Stimulated activated CD8-positive, alpha-beta memory T cell treated with anti-CD3 and anti-CD28 coated beads, Interleukin-12 subunit alpha, Interleukin-12 subunit beta, amount 100 ng/mL, for 24 hours (primary cell): ENCODE results near the gene IRX3.

ENCODE experiments used
- DNase-seq: peaks from one replicate; pipeline ENCODE4 v3.0.0-alpha.2; 2020; ENCODE audit errors: extremely low read depth

IRX3 gene

GRCh38 chr16:54286366-54287130 is at the start of gene IRX3:
IRX3 (minus strand) TSS chr16:54286787; CDS start chr16:54286050, 737 bp downstream.
- no peak for DNase-seq

DNA sequence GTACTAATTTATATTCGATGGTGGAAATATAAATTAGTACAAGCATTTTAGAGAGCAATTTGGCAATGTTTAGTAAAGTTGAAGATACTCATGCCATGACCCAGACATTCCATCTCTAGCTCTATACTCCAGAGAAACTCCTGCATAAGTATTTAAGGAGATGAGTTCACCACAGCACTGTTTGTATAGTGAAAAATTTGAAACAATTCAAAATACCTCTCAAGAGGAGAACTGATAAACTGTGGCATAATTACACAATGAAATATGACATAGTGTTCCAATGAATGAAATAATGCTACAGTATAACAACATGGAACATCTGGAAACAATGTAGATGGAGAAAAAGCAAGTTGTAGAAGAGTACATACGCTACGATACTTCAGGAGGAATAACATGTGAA is 48.6 kb upstream of the IRX3 start:
- no peak for DNase-seq

- DNase-seq: no peak
Observed at GRCh38 chr16:54334208-54334607, 47.6 kb upstream of the IRX3 start.

GRCh38 chr16:54331241-54332002 is 44.8 kb upstream of the IRX3 start:
- DNase-seq: no peak

DNA sequence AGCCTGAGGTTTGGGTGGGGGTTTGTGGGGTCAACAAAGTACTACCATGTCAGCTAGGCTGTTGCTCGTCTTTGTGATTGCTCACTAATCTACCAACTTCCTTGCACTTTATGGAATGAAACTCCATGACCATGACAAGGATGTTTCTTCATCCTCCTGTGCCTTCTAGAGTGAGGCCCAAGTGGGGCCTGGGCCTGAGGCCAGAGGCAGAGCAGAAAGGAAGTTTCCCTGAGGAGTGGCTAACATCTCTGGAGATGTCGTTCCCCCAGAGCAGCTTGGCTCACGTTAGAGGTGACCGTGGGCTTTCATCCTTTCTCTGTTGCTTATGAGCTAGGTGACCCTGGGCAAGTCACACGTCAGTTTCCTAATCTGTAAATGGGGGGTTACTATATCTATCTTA is 41.0 kb upstream of the IRX3 start:
- DNase-seq: no peak

DNA sequence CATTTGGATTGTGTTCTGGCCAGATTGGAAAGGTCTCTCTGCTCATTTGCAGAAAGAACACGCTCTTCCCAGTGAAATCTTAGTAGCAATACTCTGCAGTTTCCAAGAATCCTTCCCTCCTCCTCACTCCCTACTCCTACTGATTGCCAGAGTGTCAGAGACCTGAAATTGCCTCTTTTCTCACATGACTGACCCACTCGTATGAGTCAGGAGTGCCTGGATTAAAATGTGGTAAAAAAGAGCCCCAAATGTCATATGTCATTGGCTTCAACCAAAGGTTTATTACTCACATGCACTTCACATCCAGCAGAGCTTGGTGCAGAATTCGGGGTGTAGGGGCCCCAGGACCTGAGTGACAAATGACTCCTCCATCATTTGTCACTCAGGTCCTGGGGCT is 39.7 kb upstream of the IRX3 start:
- DNase-seq: no peak

GRCh38 chr16:54325616-54326265 is 39.2 kb upstream of the IRX3 start:
- no peak for DNase-seq

- no peak for DNase-seq
Observed at GRCh38 chr16:54324716-54325115, 38.1 kb upstream of the IRX3 start.

GRCh38 chr16:54320697-54321340 is 34.2 kb upstream of the IRX3 start:
- no peak for DNase-seq

DNA sequence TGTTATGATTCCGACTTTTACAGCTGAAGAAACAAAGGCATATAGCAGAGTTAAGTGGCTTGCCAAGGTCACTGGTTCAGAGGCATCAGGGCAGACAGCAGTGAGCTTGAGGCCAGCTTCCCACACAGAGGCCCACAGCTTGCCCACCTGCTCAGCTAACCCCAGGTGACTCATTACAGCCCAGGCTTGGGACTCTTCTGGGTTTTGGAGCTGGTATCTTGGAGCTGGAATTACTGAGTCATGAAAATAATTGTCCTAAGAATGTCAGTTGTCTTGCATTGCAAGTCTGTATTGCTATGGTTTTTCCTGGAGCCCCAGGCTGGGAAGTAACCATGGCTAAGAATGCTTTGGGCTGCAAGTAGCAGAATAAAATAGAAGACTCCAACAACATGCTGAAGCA is 32.4 kb upstream of the IRX3 start:
- no peak for DNase-seq

DNA sequence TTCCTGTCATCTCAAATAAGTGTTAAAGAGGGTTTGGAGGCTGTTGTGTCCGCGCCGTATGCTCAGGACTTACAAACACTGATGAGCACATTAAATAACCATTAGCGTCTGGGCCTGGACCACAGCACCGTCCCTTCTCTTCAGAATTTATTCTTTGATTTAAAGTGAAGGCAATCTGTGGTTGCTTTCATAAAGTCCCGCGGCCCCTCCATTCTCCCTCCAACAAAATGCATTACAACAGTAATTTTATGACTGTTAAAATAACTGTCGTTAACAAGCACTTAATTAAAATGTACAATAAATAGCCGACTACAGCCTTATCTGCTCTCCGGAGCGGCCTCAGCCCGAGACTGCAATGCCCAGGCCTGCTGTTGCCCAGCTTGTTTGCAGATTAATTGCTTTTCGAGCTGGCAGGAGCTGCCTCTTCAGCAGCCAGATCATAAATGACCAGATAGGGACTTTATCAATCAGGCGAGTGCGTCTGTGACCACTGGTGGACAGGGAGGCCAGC is 30.6 kb upstream of the IRX3 start:
- no peak for DNase-seq

DNA sequence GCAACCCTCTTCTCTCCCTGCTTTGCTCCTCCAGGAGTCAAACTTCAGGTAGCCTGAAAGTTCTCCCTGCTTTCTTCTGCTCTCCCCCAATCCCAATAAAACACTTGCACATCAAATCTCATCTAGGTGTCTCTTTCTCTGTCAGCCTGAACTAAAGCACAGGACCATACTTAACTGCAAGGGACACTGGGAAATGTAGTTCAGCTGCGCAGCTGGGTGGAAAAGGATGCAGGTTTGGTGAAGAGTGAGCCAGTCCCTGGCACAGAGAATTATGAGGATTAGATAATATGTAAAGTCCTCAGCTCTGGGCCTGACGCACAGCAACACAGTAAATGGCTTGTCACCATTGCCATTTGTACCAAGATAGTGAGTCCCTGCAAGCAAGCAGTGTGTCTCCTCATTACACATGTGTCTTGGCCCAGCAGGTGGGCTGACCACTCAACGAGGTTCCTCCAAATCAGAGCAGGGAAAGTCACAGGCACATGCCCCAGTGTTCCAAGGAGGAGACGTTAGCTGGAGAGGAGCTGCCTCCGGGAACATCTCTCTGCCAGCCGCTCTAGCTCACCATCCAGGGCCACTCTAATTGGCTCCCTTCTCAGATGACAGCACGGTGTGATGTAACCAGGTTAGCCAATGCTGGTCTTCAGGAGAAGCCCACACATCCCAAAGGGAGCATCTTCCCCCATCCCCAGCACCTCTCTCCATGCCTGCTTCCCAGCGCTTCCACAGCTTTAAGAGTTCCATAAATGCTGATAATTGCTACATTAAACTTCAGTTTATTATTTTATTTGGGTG is 29.7 kb upstream of the IRX3 start:
- DNase-seq: no peak

DNA sequence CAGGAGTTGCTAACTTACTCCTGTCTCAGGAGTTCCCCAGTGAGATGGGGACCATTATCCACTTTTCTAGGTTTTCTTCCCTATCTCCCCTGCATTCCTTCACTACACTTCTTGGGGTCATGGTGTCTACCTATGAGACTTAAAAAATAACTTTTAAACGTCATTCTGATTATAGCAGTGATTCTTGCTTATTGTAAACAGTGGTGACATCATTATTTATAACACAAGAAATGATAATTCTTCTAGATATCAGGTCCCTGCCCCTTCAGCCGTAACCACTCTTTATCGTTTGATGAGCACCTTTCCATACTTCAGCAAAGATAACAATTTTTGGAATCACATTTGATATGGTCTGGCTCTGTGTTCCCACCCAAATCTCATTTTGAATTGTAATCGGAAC is 27.2 kb upstream of the IRX3 start:
- no peak for DNase-seq

DNA sequence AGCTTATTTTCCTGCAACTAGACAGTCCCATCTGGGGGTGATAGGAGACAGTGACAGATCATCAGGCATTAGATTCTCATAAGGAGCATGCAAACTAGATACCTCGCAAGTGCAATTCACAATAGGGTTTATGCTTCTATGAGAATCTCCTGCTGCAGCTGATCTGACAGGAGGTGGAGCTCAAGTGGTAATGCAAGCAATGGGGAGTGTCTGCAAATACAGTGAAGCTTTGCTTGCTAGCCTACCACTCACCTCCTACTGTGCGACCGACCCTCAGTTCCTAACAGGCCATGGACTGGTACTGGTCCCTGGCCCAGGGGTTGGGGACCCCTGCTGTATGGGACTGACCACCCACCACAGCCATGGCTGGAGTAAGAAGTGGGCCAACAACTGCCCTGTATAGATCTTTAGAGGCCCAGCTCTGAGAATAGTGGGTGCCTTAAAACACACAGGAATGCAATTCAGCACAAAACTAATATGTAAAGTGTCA is 26.0 kb upstream of the IRX3 start:
- no peak for DNase-seq

DNA sequence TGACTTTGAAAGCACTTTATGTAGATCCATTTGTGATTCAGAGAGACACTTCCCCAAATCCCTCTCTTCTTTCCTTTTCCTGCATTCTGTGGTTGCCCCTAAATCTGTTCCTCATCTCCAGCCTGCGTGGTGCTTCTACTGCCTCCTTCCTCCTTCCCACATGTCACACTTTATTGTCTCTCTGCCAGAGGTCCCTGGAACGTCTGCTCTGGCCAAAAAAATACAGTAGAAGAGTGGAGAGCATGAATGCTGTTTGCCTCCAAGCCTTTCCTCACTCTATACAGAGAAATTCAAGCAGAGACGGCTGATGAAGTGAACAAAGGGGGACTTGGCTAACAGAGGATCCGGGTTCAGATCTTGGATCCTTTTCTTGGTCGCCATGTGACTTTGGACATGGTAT is 22.8 kb upstream of the IRX3 start:
- no peak for DNase-seq

DNA sequence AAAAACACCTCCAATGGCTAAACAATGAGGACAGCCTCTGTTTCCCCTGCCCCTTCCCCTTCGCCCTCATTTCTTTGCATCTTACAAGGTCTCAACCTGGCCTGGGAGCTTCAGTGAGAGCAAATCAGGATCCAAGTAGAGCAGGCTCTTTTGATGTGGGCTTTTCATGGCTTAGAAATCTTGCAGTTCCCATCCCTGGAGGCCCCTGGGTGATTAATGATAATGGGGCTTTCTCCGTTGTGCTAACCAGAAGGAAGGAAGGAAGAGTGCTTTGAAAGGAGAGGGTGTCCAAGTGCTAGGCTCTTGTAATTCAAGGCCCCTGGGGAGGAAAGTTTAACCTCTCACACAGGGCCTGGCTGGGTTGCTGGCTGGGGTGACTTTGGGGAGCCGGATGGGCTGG is 18.5 kb upstream of the IRX3 start:
- DNase-seq: no peak

DNA sequence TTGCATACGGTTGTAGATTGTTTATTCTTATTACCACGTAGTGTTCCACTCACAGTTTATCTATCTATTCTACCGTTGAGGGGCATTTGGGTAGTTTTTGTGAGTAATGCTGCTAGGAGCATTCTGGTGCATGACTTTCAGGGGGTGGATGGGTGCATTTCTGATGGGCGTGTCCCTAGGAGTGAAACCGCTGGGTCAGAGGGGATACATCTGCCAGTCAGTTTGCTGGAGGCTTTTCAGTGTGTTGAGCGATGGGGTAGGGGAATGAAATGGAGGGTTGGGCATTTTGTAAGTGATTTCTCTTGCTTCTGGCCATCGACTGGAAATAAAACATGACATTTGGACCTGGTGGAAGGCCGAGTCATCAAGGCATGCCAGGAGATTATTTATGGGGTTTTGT is 17.0 kb upstream of the IRX3 start:
- no peak for DNase-seq

DNA sequence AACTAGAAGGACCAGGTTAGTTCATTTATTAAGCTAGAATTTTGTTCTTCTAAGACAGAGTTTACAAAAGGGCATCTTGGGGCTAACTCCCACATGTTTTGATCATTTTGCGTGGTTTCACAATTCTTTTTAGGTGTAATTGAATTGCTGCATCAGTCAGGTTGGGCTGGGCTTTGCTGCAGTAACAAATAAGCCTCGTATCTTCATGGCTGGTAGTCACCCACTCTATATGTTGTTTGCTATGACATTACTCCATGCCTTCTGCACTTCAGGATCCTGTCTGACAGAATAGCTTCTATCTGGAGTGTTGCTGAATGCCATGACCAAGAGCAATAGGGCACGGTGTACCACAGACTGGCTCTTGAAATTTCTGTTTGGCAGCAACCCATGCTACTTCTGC is 10.6 kb upstream of the IRX3 start:
- DNase-seq: no peak

- no peak for DNase-seq
Observed at GRCh38 chr16:54296543-54296942, 10.0 kb upstream of the IRX3 start.

GRCh38 chr16:54291656-54292487 is 5.3 kb upstream of the IRX3 start:
- no peak for DNase-seq
